Suprapubic skin (tissue), 3 donors: ENCODE measurements around the gene CBFA2T3.

Source experiments
- POLR2A ChIP-seq, 2 donors: fragments of 450-650 bp; IDR thresholded peaks; one replicate each; pipeline ENCODE4 v1.6.1; 2017; ENCODE audit warnings: antibody characterized with exemption in 2 of 2, mild to moderate bottlenecking in 2 of 2, moderate library complexity in 2 of 2
- TF ChIP-seq, protein P1 (sequence below), 2 donors: fragments of 200-600 bp in 1 of 2; fragments of 450-650 bp in 1 of 2; sonication (generic) in 1 of 2; IDR thresholded peaks; one replicate each; pipeline ENCODE4 v1.5.1; 2016 to 2019; ENCODE audit warnings: antibody characterized with exemption in 2 of 2, mild to moderate bottlenecking in 1 of 2, moderate library complexity in 1 of 2

DNA sequence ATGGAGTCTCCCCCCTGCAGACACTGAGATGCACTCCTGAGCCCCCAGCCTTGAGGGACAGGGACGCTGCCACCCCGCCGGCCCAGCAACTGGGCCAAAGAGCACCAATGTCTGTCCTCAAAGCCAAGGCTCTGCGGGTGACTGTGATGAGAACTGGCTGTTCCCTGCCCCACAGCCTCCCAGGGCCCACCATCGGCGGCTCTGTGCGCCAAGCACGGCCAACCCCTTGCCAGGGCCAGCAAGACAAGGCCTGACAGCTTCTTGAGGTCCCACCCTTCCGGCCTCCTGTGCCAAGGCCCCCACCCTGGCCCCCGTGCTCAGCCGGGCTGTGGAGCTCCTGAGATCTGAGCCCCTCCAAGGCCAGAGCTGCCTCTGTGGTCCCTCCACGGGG lies 76.3 kb downstream of the CBFA2T3 start:
- TF ChIP-seq POLR2A (IDR thresholded peaks at IDR 0.05): no peak
- TF ChIP-seq, protein P1, sequence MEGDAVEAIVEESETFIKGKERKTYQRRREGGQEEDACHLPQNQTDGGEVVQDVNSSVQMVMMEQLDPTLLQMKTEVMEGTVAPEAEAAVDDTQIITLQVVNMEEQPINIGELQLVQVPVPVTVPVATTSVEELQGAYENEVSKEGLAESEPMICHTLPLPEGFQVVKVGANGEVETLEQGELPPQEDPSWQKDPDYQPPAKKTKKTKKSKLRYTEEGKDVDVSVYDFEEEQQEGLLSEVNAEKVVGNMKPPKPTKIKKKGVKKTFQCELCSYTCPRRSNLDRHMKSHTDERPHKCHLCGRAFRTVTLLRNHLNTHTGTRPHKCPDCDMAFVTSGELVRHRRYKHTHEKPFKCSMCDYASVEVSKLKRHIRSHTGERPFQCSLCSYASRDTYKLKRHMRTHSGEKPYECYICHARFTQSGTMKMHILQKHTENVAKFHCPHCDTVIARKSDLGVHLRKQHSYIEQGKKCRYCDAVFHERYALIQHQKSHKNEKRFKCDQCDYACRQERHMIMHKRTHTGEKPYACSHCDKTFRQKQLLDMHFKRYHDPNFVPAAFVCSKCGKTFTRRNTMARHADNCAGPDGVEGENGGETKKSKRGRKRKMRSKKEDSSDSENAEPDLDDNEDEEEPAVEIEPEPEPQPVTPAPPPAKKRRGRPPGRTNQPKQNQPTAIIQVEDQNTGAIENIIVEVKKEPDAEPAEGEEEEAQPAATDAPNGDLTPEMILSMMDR (IDR thresholded peaks at IDR 0.05): no peak
